ENCODE measurements around the gene CLDND2. TPM values are rescaled to one million over a fixed set of nuclear protein-coding genes. Genes with fewer than 3 reads are reported as not detected.
A peak's percentile ranks its signal among the peaks of the same experiment; 100 is the strongest.

Gene CLDND2
- total RNA-seq, 1 experiment from 2014 or later: not detected

GRCh38 chr19:51346742-51347141 lies 22.1 kb downstream of the CLDND2 start:
- no peak overlapping the region for H3K4me2 ChIP-seq (ENCODE audit: insufficient read depth, insufficient read length, low read length)
- Mint-ChIP-seq H3K27ac (peak overlapping the region in 1 of 3 experiments; percentile 87; a peak in 1 of 7 replicates), H3K36me3 (ENCODE audit: insufficient read depth in 1 of 3, low read depth in 3 of 3) (peaks cover 2 to 22% (median 16%) of the 10 kb centered on the region in 3 experiments; a peak in 5 of 7 replicates), H3K9me3 (no peaks in the 10 kb centered on the region), H3K27me3 (ENCODE audit: low read depth) (peaks cover 6% of the 10 kb centered on the region), H3K4me3 (no peak overlapping the region), H3K4me1 (peaks cover 12% of the 10 kb centered on the region in 2 experiments)
- no peaks in the 10 kb centered on the region for H3K9me3 ChIP-seq (ENCODE audit: control insufficient read depth, low read depth, low read length)
- no peak overlapping the region for H3K56ac ChIP-seq (ENCODE audit: insufficient read length, low read depth, low read length)
- H3K27me3 ChIP-seq (ENCODE audit: insufficient read depth, low read length): no peaks in the 10 kb centered on the region
- no peak overlapping the region for H2BK15ac ChIP-seq (ENCODE audit: low read depth, low read length)
- H3K4me1 ChIP-seq (ENCODE audit: insufficient read depth, low read length): peaks cover 11% of the 10 kb centered on the region
- no peak overlapping the region for H3K4ac ChIP-seq (ENCODE audit: low read depth, low read length)
- no peak overlapping the region for H3K27ac ChIP-seq (ENCODE audit: insufficient read length, low read depth, low read length)
- no CpG with 5 or more reads among the region's 17 CpGs for WGBS (ENCODE audit: extremely low coverage, insufficient read length, low lambda C conversion rate)
- no peak overlapping the region for H2AK5ac ChIP-seq (ENCODE audit: insufficient read length, low read length)
- peak; percentile 43 for TF ChIP-seq CTCF (conservative IDR thresholded peaks at IDR 0.05)
- H3K14ac ChIP-seq (ENCODE audit: insufficient read depth, low read length): no peak overlapping the region
- no peak overlapping the region for H2BK12ac ChIP-seq (ENCODE audit: insufficient read length, low read depth, low read length)
- H2BK5ac ChIP-seq (ENCODE audit: insufficient read length, low read length): no peak overlapping the region
- no peak overlapping the region for H4K8ac ChIP-seq (replicated peaks; ENCODE audit: insufficient read length, low read depth, low read length)
- DNase-seq: no peak
- no peak overlapping the region for H4K5ac ChIP-seq (ENCODE audit: insufficient read length, low read depth, low read length)
- H2BK120ac ChIP-seq (ENCODE audit: low read depth, low read length, poor library complexity, severe bottlenecking): no peak overlapping the region
- no peak overlapping the region for H3K18ac ChIP-seq (ENCODE audit: insufficient read length, low read depth, low read length)
- no peak overlapping the region for H2AFZ ChIP-seq (ENCODE audit: low read length)
- H3K9ac ChIP-seq (ENCODE audit: extremely low read depth, insufficient read length, low read length): no peak overlapping the region
- no peak overlapping the region for H2BK20ac ChIP-seq (ENCODE audit: low read depth, low read length, poor library complexity, severe bottlenecking)
- H3K23me2 ChIP-seq (ENCODE audit: insufficient read length, low read depth, low read length, poor library complexity, severe bottlenecking): no peaks in the 10 kb centered on the region
- no peak overlapping the region for H3K23ac ChIP-seq (ENCODE audit: insufficient read length, low read depth, low read length)
- H3T11ph ChIP-seq (ENCODE audit: low read length): no peak overlapping the region
- H3K79me2 ChIP-seq (ENCODE audit: insufficient read depth, low read length): no peaks in the 10 kb centered on the region
- H4K20me1 ChIP-seq (ENCODE audit: control insufficient read depth, insufficient read depth, insufficient read length): no peaks in the 10 kb centered on the region
- no peak overlapping the region for H4K91ac ChIP-seq (ENCODE audit: insufficient read length, low read depth, low read length)
- H3K79me1 ChIP-seq (ENCODE audit: insufficient read depth, low read depth, low read length, poor library complexity, severe bottlenecking): no peaks in the 10 kb centered on the region

Data from H9 (cell line).